ENCODE measurements around the gene GRXCR1. TPM values are rescaled to one million over a fixed set of nuclear protein-coding genes. Genes with fewer than 3 reads are reported as not detected.

The GRXCR1 gene
- total RNA-seq = not detected

GRCh38 chr4:42892413-42892812, at the start of gene GRXCR1:
Gene GRXCR1 (plus strand): TSS chr4:42892713. CDS start chr4:42893267, 554 bp downstream.
- POLR2A ChIA-PET = no interaction called here
- CTCF ChIA-PET = interaction anchor here (0.5 to 0.7 kb wide), 2 partner anchors 10 to 813 kb away, joined by 3 read pairs; no protein-coding TSS in a partner anchor

- POLR2A ChIA-PET = no interaction called here
- CTCF ChIA-PET = no interaction called here
These were observed 48.8 kb upstream of the GRXCR1 start for GRCh38 chr4:42843694-42844093.

DNA sequence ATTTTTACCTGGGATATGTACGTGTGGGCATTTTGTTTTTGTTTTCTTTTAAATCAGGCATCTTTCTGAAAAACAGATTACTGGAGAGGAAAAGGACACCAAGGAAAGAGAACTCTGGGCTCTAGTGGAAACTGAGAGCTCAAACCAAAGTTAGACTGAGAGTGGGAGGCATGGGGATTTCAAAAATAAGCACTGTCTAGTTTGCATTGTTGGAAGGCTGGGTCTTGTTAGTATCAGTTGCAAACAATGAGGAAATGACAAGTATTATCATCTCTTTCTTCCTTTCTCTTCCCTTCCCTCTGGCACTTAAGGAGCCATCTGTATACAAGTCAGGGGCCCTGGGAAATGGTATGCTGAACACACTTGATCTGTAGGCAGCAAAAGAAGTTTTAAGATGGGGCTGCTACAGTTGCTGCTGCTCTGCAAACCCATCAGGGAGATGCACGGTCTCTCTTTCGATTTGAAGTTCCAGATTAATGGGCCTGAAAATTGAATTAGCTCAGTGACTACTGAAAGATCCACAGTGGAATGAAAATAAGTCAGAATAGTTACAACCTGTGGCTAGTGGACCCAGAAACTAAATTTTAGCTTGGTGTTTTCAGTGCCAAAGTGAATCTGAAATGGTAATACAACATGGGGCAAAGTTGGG, 48.0 kb upstream of the GRXCR1 start:
- ChIA-PET CTCF (no interaction called here), POLR2A (no interaction called here)

GRCh38 chr4:42845586-42845985, 46.9 kb upstream of the GRXCR1 start:
- CTCF ChIA-PET = no interaction called here

DNA sequence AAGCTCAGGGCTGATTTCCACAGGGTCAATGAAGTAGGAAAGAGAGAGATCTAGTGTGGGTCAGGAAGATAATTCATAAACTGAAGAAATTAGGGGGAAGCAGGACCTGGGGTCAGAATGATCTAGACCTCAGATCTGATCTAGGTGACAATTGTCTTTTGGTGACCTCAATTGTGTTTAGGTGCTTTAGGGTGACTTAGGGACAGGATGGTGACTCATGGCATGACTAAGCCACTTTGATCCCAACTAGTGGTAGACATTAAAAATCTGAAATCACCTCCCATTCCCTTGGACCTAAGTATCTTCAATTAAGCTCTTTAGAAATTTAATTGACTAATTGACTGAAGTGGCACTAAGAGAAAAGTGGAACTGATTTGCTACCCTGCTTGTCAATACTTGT, 36.7 kb upstream of the GRXCR1 start:
- POLR2A ChIA-PET = no interaction called here
- CTCF ChIA-PET = interaction anchor here (1.3 kb wide), 1 partner anchor 19 kb away, joined by 3 read pairs; no protein-coding TSS in a partner anchor

More at GRCh38 chr4:42845586-42845985, 46.9 kb upstream of the GRXCR1 start:
- POLR2A ChIA-PET = no interaction called here

GRCh38 chr4:42865572-42866189, 26.8 kb upstream of the GRXCR1 start:
- ChIA-PET CTCF (interaction anchor here (1.4 kb wide), 1 partner anchor 11 kb away, joined by 3 read pairs; no protein-coding TSS in a partner anchor), POLR2A (no interaction called here)

GRCh38 chr4:42871261-42871660, 21.3 kb upstream of the GRXCR1 start:
- ChIA-PET POLR2A (no interaction called here), CTCF (no interaction called here)

GRCh38 chr4:42871671-42872290, 20.7 kb upstream of the GRXCR1 start:
- CTCF ChIA-PET = interaction anchor here (0.6 kb wide), 1 partner anchor 55 kb away, joined by 3 read pairs; no protein-coding TSS in a partner anchor
- POLR2A ChIA-PET = no interaction called here

DNA sequence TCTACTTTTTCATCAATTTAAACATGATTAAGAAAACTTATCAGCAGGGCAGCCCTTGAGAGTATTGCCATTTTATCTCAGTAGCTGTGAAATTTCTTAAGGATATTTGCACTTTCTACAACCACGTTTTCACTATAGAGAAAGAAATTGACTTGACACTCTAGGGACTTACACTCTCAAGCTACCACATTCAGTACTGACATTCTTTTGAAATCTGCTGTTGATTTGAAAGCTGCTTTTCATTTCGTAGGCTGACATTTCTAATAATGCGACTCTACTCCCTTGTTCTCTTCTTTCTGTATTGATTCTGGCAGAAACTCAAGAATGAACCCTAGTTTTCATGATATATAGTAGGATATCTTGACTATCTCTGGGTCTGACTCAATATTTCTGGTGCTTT, 13.7 kb upstream of the GRXCR1 start:
- CTCF ChIA-PET = no interaction called here
- POLR2A ChIA-PET = no interaction called here

- ChIA-PET POLR2A (no interaction called here), CTCF (no interaction called here)
These were observed 11.3 kb upstream of the GRXCR1 start for GRCh38 chr4:42881253-42881652.

- CTCF ChIA-PET = no interaction called here
- POLR2A ChIA-PET = no interaction called here
These were observed 869 bp upstream of the GRXCR1 start for GRCh38 chr4:42891644-42892043.

- POLR2A ChIA-PET = no interaction called here
- CTCF ChIA-PET = no interaction called here
These were observed 2.9 kb downstream of the GRXCR1 start for GRCh38 chr4:42895452-42895851.

GRCh38 chr4:42904986-42905385, 12.5 kb downstream of the GRXCR1 start:
- POLR2A ChIA-PET = no interaction called here
- CTCF ChIA-PET = no interaction called here

DNA sequence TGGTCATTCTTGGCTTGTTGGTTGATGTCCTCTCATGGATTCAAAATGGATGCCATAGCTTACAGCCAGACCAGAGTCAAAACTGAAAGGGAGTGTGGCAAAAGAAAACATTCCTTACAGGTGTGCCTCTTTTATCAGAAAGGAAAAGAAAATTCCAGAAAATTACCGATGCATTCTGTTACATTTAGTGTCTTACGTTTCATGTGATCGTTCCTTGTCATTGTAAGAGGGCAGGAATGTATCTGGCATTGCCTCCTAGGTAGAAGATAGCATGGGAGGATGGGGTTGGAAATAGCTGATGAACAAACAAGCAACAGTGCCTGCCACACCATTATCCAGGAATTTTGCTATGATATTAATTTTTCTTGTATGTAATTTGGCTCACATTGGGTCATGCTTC, 13.1 kb downstream of the GRXCR1 start:
- POLR2A ChIA-PET = no interaction called here

DNA sequence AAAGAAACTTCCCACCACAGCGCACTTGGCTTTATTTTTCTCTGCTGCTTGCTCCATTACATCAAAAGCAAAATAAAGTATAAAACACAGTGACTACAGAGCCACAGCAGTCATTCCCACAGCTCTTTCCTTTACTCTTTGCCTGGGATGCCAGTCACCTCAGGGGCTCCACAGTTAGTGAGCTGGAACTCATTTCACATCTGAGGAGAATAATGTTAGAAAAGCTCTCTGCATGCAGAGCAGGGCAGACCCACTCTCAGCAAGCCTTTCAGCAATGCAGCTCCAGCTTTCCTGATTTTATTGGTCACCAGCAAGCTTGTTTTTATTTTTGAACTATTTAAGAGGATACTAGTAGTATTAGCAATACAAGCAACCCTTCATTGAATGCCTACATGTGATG, 13.8 kb downstream of the GRXCR1 start:
- ChIA-PET POLR2A (no interaction called here), CTCF (no interaction called here)

More for the DNA sequence above, 13.1 kb downstream of the GRXCR1 start:
- CTCF ChIA-PET = no interaction called here

- ChIA-PET POLR2A (no interaction called here), CTCF (no interaction called here)
These were observed 14.6 kb downstream of the GRXCR1 start for GRCh38 chr4:42906891-42907759.

GRCh38 chr4:42910459-42910858, 17.9 kb downstream of the GRXCR1 start:
- ChIA-PET POLR2A (no interaction called here), CTCF (no interaction called here)

DNA sequence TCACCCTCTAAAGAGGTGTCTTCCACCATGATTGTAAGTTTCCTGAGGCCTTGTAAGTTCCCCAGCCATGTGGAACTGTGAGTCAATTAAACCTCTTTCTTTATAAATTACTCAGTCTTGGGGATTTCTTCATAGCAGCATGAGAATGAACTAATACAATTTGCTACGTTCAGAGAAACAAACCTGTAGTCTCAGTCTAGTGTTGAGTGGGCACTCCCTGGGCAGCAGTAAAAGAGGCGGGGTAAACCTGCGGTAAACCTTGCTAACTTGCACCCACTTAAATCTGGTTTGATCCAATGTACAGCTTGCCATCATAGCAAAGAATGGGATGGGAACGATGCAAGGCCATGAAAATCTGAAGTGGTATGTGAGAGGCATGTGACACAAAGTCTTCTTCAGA, 22.4 kb downstream of the GRXCR1 start:
- ChIA-PET POLR2A (no interaction called here), CTCF (interaction anchor here (1.2 kb wide), 1 partner anchor 362 kb away, joined by 3 read pairs; no protein-coding TSS in a partner anchor)

GRCh38 chr4:42915484-42915883, 23.0 kb downstream of the GRXCR1 start:
- ChIA-PET POLR2A (no interaction called here), CTCF (interaction anchor here (1.2 kb wide), 1 partner anchor 363 kb away, joined by 3 read pairs; no protein-coding TSS in a partner anchor)

GRCh38 chr4:42917296-42917695, 24.8 kb downstream of the GRXCR1 start:
- ChIA-PET POLR2A (no interaction called here), CTCF (no interaction called here)
